GM21717 (cell line): Measurements from ENCODE around the gene PAH.

Experiments
- ATAC-seq: cut with Tn5 transposase; IDR thresholded peaks from one replicate; pipeline ENCODE4 v1.9.1; 2021; ENCODE audit warnings: mild to moderate bottlenecking, moderate library complexity; ENCODE audit not compliant: unreplicated experiment

Gene PAH

DNA sequence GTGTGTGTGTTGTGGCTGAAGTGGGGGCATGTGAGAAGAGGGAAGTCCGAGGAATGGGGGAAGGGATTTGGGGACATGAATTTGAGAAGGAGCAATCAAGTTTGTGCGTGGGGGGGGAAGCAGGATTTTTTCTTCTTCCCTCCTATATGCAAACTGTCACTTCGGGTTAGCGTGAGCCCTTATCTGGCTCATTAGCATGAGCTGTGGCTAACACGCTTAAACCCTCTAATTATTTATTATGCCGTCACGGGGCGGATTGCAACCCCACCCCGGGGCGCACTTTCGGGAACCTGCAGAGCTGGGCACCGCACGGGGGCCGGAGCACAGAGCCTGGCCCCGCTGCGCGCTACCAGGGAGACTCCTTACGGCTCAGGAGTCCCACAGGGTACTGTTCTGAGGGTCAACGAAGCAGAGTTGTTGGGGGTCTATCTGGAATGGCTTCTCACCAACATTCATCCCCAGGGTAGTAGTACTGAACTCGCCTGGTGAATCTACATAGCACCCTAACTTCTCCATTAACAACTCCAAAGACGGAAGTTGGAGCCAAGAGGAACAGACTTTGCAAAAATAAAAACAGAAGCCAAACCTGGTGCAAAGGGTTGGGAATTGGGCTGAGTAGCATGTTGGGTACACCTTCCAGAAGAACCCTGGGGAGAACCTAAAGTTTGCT lies 34.0 kb upstream of the PAH start:
- no peak for ATAC-seq

DNA sequence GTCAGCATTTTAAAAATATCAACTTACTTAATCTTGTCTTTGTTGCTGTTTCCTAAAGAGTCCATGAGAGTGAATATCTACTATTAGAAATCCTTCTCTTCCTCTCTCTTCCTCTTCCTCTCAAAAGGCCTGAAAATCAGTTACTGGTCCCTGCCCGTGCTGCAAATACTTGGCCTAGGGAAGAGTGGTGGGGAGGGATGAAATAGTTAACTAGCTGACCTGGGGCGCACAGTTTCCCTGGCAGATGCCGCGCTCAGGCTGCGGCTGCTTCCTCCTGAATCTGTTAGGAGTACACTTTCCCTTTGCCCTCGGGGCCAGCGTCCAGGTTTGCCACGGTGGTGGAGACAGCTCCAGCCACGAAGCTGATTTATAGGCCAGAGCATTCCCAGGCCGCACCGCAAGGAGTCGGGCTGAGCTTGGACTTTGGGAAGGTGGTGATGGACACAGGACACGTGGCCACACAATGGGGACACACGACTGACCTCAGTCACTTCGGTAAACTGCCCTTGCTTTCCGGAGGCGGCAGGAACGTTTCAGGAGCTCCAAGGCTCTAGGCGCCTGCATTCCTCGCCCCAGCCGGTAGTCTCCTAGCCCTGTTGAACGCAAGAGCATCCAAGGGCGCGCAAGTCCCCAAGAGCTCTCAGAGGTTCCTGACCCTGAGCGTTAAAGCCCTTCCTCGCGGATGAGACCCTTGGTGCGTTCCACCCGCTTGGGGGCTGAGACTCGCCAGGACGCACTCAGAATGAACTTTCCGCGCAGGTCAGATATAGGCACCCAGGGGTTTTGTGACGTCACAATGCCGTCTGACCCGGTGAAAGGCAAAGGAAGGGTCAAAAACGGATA lies 33.3 kb upstream of the PAH start:
- ATAC-seq: no peak

DNA sequence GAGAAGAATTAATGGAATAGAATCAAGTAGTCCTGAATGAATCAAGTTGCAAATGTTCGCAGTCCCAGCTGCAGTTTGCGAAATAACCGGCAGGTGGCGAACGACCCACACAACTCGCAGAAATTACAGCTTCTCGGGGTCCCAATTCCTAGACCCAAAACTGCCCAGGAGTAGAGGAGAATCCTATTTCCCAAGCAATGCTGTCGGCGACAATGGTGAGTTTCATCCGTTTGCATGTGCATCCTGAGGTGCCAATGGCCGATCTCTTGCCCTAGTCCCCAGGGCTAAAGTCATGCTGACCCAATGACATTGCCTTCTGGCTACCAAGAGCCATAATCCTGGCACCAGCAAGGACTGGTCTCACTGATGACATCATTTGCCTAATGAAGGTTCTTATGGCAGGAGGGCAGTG lies 31.9 kb upstream of the PAH start:
- ATAC-seq: no peak

- no peak for ATAC-seq
Observed at GRCh38 chr12:102946042-102946441, 29.0 kb upstream of the PAH start.

- ATAC-seq: no peak
Observed at GRCh38 chr12:102939670-102940222, 22.7 kb upstream of the PAH start.

DNA sequence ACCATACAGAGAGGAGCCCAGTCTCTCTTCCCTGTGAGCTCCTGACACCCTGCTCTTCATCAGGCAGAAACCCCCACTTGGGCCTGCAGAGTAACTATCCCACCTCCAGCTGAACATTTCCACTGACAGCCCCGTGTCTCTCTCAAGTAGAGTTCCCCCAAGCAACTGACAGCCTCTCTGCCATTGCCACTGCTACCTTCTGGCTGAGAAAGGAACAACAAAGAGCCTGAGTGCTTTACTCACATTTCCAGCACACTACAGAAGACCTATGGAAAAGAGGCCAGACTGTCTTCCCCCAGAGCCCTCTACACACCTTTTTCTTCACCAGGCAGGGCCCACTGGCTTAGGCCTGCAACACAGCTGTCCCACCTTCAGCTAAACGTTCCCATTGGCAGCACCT lies 22.0 kb upstream of the PAH start:
- ATAC-seq: no peak

DNA sequence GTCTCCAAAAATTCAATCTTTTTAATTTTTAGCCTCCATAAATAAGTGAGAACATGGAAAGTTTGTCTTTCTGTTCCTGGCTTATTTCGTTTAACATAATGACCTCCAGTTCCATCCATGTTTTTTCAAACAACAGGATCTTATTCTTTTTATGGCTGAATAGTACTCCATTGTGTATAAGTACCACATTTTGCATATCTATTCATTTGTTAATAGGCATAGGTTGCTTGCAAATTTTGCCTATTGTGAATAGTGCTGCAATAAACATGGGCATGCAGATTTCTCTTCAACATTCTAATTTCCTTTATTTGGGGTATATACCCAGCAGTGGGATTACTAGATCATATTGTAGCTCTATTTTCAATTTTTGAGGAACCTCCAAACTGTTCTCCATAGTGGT lies 16.1 kb upstream of the PAH start:
- no peak for ATAC-seq

- ATAC-seq: no peak
Observed at GRCh38 chr12:102927220-102927619, 10.2 kb upstream of the PAH start.

DNA sequence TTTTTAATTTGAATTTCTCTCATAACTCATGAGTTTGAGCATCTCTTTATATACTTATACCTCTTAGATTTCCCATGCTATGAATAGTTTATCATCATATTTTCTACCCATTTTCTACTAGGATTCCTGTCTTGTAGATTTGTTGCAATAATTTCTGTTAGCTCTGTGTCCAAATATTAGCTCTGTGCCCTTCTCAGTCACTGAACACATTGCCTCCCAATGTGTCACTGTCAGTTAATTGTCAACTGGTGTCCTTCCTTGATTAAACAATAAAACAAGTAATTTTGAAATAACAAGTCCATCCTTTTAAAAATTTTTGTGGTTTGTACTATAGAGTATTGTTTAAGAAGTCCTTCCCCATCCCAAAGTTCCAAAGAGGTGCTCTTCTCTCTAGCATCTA lies 4.2 kb upstream of the PAH start:
- ATAC-seq: no peak

GRCh38 chr12:102920271-102920670 lies 3.2 kb upstream of the PAH start:
- ATAC-seq: no peak

DNA sequence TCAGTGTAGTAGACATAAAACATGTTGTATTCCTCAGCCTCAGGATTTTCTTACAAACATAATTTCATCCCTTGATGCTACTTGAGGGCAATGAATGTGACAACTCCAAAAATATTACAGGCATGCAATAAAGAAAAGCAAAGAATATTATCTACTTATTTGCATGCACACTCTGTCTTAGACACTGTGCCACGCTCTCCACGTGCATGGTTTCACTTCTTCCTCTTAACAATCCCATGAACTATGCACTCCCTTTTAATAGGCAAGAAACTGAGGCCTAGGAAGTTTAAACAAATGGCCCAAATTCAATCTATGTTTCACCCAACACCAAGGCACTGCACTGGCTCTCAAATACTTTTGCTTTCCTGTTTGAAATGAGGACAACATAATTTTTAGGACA lies 1.8 kb upstream of the PAH start:
- no peak for ATAC-seq

DNA sequence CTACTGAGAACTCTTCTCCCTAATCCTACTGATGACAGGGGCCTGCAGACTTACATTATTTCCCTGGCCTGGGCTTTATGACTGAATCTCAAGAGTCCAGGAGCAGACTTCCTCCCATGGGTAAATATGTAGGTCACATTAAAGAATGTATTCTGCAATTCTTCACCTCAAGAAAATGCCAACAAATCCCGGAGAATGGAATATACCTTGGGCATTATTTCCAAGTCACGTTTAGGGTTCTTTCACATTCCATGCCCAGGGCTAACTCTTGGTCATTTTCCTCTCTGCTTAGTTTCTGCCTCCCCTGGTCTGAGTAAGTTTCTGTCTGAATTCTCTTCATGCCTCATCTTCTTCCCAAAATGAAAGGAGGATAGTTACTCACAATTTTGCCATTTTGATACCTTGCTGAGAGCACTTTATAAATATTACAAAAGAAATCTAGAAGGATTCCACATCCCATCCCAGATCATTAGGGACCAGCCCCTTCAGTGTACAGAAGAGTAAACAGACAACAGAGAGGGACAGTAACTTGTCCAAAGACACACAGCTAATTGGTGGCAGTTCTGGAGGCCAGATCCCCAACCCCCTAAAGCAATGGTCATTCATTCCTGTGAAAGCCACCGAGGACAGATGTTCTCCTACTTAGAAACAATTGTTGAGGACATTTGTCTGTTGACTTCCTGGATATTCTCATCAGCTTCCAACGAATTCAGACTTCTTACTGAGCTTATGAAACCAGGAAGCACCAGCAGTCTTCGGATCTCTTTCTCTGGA lies 605 bp downstream of the PAH start:
- ATAC-seq: no peak

DNA sequence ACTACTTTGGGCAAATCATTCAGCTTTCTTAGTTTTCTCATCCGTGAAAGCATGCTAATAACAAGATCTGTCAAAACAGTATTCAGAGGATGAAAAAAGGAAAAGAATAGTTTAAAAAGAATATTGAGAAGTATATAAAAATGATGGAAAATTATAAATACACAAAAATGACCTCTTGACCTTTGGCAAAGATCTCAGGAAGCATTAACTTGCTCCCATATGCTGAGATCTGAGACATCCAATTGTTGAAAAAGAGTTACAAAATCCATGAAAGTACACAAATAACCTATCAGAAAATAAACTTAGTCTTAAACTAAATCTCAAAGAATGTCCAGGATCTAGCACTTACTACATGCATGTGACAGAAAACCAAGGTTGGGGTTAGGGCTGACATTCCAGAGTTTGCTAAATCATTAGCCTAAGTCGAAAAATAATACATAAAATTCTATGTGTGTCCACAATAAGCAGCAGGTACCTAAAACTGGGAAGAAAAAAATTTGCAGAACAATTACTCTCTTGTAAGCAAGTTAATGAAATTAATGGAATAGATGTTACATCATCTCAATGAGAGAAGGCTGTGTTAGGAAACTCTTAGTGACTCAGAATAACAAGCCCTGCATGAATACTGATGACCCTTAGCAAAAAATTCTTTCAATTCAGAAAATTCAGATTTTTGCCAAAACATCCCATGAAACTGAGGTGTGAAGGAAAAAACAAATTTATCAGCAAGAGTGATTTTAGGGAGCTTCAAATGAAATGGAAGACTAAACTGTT lies 3.4 kb downstream of the PAH start:
- ATAC-seq: no peak

- ATAC-seq: no peak
Observed at GRCh38 chr12:102912258-102912657, 4.8 kb downstream of the PAH start.

GRCh38 chr12:102911320-102911719 lies 5.7 kb downstream of the PAH start:
- ATAC-seq: no peak

DNA sequence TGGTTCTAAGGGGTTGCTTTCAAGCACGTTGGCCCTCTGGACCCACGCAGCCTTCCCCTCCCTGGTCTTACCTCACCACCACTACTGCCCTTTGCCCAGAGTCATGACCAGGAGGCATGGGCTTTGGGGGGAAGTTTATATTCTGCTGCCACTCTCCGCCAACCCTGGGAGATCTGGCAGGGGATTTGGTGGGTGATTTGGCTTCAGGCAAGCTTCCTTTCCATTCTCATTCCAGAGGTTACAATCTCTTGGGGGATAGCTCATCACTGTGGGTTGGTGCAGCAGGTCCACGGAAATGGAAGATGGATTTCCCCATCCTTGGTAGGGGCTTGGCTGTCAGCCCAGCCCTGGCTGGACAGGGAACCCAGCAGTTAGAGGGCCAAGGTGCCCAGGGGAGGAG lies 6.3 kb downstream of the PAH start:
- ATAC-seq: no peak

DNA sequence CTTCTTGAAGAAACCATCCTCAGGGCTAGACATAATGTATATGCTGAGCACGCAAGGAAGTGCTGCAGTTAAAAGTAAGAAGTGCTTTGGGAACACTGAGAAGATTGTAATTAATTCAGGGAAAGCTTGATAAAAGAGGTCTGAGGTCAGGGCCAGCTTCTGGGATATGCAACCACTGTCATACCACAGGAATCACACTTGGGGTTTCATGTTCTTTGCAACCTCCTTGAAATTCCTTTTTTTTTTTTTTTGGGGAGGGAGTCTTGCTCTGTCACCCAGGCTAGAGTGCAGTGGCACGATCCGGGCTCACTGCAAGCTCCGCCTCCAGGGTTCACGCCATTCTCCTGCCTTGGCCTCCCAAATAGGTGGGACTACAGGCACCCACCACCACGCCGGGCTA lies 6.9 kb downstream of the PAH start:
- no peak for ATAC-seq

- no peak for ATAC-seq
Observed at GRCh38 chr12:102907918-102908317, 9.1 kb downstream of the PAH start.

DNA sequence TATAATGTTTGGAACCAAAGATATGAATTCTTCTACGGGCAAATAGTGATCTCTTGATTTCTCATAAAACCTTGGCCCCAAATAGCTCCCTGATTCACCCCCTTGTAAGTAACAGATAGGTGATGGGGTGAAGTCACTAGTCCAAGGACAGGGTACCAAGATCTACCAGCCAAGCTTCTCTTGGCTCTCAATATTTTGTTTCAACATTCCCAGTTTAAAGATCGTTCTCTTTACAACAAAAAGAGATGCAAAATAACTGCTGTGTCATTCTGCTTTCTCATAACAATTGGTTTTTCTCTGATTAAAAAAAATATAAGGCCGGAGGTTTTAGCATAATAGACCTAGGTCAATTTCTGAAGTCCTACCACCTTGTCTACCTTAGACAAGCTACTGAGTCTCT lies 11.8 kb downstream of the PAH start:
- ATAC-seq: no peak

DNA sequence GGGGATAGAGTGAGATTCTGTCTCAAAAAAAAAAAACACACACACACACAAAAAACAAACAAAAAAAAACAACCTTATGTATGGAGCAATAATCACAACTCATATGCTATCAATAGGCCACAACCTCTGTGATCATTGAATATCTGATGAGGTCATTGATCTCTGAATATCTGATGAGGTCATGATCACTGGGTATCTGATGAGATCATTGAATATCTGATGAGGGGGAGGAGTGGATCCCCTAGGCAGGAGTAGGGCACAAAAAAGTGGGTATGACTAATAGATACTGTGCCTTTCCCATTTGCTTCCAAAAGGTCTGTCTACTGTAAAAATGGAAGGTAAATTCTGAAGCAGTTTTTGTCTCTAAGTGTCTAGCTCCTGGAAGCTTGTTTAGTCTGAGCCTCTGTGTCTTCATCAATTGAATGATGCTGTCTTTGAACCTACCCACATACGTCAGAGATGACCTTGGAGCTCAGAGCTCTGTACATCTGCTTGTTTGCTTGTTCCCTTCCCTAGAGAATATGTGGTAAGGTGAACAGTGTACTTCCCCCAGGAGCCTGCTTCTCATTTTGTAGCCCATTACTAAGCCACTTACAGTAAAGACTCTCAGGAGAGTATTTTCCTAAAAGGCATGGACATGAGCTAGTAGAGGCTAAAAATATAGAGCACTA lies 13.6 kb downstream of the PAH start:
- no peak for ATAC-seq
